Measurements from ENCODE around the gene SGSM1.

Gene SGSM1

GRCh38 chr22:24841261-24841660, 35.2 kb downstream of the SGSM1 start:
- DNase-seq (ENCODE audit: low read depth) = no peak

- no peak for DNase-seq (ENCODE audit: low read depth)
These were observed 37.0 kb downstream of the SGSM1 start for GRCh38 chr22:24843048-24843447.

- DNase-seq (ENCODE audit: low read depth) = no peak
These were observed 39.3 kb downstream of the SGSM1 start for GRCh38 chr22:24845041-24845898.

GRCh38 chr22:24847490-24847889, 41.5 kb downstream of the SGSM1 start:
- no peak for DNase-seq (ENCODE audit: low read depth)

- DNase-seq (ENCODE audit: low read depth) = no peak
These were observed 42.7 kb downstream of the SGSM1 start for GRCh38 chr22:24848559-24849168.

GRCh38 chr22:24855794-24856193, 49.8 kb downstream of the SGSM1 start:
- no peak for DNase-seq (ENCODE audit: low read depth)

- no peak for DNase-seq (ENCODE audit: low read depth)
These were observed 51.6 kb downstream of the SGSM1 start for GRCh38 chr22:24857576-24857975.

- DNase-seq (ENCODE audit: low read depth) = no peak
These were observed 53.6 kb downstream of the SGSM1 start for GRCh38 chr22:24859587-24859986.

GRCh38 chr22:24865508-24865907, 59.5 kb downstream of the SGSM1 start:
- DNase-seq (ENCODE audit: low read depth) = no peak

GRCh38 chr22:24867323-24868022, 61.5 kb downstream of the SGSM1 start:
- DNase-seq (ENCODE audit: low read depth) = no peak

GRCh38 chr22:24868979-24869378, 63.0 kb downstream of the SGSM1 start:
- DNase-seq (ENCODE audit: low read depth) = no peak

- peak; percentile 68 for DNase-seq (ENCODE audit: low read depth)
These were observed 65.7 kb downstream of the SGSM1 start for GRCh38 chr22:24871611-24872205.

GRCh38 chr22:24873226-24873625, 67.2 kb downstream of the SGSM1 start:
- DNase-seq (ENCODE audit: low read depth) = no peak

GRCh38 chr22:24875862-24876506, 70.0 kb downstream of the SGSM1 start:
- DNase-seq (ENCODE audit: low read depth) = peak; percentile 4

- DNase-seq (ENCODE audit: low read depth) = no peak
These were observed 70.7 kb downstream of the SGSM1 start for GRCh38 chr22:24876700-24877099.

- no peak for DNase-seq (ENCODE audit: low read depth)
These were observed 73.0 kb downstream of the SGSM1 start for GRCh38 chr22:24878969-24879368.

GRCh38 chr22:24883432-24883831, 77.4 kb downstream of the SGSM1 start:
- DNase-seq (ENCODE audit: low read depth) = no peak

- DNase-seq (ENCODE audit: low read depth) = no peak
These were observed 81.2 kb downstream of the SGSM1 start for GRCh38 chr22:24887260-24887659.

GRCh38 chr22:24893341-24894070, 87.5 kb downstream of the SGSM1 start:
- no peak for DNase-seq (ENCODE audit: low read depth)

GRCh38 chr22:24894220-24894975, 88.4 kb downstream of the SGSM1 start:
- no peak for DNase-seq (ENCODE audit: low read depth)

GRCh38 chr22:24894998-24895397, 89.0 kb downstream of the SGSM1 start:
- no peak for DNase-seq (ENCODE audit: low read depth)
